HG03521 (cell line): Measurements from ENCODE around the gene XG.
"Not testable (repeated sequence)": the region's sequence is repeated elsewhere in the genome, so short reads cannot be mapped to it uniquely, and the experiment has no call there.

Source experiments
- ATAC-seq: cut with Tn5 transposase; IDR thresholded peaks from one replicate; pipeline ENCODE4 v1.9.1; 2021; ENCODE audit warnings: mild to moderate bottlenecking, moderate library complexity; ENCODE audit not compliant: unreplicated experiment

XG gene, protein sequence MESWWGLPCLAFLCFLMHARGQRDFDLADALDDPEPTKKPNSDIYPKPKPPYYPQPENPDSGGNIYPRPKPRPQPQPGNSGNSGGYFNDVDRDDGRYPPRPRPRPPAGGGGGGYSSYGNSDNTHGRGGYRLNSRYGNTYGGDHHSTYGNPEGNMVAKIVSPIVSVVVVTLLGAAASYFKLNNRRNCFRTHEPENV

DNA sequence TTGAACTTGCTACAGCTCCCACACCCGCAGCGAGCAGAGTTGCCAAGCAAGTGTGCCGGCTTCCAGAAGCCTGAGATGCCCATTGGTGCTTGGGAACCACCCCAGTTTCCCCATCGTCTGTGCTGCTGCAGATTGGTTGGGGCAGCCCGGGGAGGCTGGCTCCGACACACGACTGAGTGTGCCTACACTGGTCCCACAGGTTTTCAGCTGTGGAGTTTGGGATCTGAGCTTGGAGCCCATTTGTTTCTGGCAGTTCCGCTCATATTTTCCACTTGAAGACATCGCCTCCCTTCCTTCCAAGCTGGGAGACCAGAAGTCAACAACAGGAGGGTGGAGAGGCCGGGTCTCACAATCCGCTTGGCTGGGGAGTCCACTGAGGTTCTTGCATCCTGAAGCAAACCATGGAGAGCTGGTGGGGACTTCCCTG is at the start of gene XG:
XG (plus strand) TSS at position 167 of the 427 bp plus-strand sequence; CDS start at position 402, 235 bp downstream.
- ATAC-seq: not testable (repeated sequence)

DNA sequence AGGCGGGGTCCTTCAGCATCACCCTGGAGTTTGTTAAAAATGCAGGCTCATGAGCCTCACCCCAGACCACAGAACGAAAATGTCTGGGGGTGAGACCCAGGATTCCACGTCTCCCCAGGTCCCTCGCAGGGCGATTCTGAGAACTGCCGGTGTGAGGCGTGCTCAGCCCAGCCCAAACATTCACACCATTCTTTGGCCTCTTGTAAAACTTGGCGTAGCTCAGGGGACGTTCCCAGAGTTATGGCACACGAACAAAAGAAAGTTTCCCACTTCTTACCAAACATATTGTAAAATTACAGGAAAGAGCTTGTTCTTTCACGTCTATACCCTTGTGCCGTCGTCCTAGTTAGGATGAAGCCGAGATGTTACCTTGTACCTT is 47.9 kb upstream of the XG start:
- ATAC-seq: no peak

DNA sequence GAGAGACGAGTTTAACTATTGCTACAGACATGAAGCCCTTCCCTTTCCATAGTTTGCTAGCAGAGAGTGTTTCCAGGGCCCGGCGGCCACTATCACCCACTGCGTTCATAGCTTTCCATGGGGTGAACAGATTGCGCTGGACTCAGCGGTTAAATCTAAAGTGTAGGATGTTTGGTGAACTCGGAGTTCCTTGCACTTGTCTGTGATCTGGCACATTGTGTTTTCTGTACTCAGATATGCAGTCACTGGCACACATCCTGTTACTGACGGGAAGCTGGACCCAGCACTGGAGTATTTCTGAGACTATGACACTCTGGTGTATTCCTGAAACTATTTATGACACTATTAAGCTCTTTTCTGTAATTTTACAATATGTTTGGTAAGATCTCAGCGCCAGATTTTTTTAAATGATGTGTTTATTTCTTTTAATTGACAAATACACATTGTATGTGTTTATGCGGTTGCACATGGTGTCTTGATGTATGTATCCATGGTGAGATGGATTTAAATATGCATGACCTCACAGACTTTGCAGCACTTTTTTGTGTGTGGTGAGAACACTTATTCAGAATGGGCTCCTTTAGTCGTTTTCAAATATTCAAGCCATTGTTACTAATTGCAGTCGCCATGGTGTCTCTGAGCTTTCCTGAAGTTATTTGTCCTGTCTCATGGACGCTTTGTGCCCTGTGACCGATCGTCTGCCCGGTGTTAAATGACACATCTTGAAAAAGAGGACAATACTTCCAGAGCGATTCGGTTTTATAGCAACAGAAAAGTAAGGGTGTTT is 46.6 kb upstream of the XG start:
- ATAC-seq: no peak

DNA sequence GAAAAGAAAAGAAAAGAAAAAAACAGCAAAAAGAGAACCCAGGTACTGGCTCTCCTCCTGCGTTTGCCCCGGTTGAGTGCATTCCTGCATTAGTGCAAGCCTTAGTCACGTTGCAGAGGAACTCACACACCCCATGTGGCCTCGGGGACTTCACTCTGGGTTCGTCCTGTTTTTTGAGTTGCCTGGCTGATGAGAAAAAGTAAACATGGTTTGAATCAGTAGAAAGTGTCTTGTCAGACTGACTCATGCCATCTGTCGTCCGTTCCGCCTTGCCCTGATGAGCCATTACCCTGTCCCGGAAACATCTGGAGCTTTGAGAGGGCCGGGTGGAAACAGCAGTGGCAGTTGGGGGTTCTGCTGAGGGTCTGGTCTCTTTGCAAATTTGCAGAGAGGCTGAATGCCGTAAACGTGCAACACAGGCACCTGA is 44.5 kb upstream of the XG start:
- peak; percentile 79 for ATAC-seq

DNA sequence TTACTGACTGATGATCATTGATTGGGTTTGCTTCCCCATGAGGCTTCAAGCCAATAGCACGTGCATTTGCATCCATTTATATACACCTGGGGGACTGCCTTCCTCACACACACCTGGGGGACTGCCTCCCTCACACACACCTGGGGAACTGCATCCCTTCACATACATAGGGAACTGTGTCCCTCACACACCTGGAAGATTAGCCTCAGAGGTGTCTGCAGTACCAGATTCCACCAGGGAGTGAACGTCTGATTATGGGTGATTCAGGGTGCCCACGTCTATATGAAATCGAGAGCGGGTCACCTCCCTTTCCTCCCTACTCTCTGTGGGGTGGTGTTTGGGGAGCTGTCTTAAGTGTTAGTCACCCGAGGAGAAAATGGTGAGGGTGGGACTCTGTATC is 43.8 kb upstream of the XG start:
- ATAC-seq: no peak

DNA sequence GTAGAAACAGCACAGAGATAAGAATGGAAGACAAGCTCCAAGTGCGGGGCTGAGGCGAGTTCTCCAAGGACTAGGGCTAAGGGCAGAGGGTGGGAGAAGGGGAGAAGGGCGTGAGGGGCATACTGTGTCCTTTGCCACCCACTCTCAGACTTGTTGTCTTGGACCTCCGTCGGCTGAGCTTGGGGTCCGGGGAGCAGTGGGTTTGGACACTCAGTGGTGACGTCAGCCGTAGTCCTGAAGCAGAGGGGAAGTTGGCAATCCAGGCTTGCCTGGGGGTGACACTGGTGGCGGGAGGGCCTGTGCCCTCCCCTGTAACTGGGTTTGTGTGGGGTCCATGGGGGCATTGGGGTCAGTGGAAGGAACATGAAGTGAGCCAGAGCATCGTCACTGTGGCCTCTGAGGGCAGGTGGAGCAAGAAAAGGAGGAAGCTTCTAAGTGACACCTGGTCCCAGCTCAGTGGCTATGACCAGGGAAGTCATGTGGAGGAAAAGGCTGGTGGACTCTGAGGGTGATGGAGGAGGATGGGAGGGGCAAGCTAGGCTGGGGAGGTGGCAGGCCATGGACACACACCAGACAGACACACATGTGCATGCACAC is 43.1 kb upstream of the XG start:
- ATAC-seq: no peak

DNA sequence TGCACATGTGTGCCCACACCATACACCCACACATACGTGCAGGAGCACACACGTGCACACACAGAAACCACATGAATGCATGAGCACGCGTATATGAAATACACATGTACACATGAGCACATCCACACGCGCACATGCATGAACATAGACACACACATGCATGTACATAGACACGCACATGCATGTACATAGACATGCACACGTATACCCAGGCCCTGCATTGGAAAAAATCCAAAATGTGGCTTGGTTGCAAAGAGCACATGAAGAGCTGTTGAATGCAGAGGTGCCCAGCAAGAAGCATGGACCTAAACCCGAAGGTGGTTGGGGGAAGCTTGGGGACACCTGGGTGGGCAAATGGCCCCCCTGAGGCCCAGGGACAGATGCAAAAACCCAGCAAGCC is 42.3 kb upstream of the XG start:
- no peak for ATAC-seq

DNA sequence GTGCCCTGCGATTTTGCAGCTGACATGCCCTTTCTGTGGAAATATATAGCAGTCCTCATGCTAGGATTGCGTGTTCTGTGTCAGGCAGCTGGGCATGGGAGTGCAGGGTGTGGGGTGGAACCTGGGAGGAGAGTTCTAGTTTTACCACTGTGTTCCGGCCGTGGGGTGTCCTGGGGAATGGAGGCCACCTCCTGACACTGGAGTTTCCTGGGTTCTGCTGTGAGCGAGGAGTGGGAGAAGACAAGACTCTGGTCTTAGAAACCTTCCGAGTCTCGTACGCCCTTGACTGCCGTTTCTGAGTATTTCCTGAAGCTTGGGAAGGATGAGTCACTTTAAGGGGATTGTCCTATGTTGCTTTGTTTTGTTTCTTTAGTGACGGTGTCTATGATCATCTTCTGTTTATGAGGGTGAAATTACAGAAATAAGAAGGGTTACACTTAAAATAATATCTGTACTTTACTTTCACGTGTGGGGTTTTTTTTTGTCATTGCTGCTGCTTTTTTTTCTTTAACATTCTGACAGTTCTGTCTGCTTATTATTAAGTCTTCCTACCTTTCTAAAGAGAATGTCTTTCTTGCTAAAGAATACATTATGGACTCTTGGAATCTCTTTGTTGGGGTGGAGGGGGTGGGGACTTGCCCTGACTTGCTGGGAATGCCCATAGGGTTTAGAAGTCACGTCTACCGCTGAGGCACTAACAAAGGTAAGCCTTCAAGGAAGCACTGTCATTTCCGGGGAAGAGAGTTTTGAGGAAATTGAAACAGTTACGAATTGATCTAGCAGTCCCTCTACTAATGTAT is 41.6 kb upstream of the XG start:
- no peak for ATAC-seq

DNA sequence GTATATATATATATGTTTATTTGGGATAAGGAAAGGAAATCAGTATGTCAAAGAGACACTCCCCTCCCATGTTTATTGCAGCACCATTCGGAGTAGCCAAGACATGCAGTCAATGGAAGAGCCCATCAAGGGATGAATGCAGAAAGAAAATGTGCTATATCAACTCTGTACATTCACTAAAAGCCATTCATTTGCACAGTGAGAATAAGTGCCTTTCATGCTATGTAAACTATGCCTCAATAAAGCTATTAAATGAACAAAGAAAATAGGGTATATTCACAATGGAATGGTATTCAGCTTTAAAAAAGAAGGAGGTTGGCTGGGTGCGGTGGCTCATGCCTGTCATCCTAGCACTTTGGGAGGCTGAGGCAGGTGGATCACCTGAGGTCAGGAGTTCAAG is 40.4 kb upstream of the XG start:
- ATAC-seq: no peak

DNA sequence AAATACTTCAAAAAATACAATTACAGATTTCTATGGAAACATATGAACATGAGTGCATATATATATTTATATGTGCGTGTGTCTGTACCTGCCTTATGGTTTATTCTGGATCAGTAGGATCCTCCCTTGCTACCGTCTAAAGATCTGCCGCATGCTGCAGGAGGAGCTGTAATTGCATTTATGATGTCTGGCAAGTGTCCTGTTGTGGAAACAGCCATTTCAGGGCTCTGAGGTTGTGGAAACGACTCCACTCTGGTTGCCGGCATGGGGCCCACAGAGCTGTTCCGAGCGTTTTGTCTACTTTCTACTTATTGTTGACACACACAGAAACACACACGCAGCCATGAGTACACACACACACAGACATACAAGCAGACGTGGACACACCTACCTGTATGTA is 39.4 kb upstream of the XG start:
- ATAC-seq: no peak

DNA sequence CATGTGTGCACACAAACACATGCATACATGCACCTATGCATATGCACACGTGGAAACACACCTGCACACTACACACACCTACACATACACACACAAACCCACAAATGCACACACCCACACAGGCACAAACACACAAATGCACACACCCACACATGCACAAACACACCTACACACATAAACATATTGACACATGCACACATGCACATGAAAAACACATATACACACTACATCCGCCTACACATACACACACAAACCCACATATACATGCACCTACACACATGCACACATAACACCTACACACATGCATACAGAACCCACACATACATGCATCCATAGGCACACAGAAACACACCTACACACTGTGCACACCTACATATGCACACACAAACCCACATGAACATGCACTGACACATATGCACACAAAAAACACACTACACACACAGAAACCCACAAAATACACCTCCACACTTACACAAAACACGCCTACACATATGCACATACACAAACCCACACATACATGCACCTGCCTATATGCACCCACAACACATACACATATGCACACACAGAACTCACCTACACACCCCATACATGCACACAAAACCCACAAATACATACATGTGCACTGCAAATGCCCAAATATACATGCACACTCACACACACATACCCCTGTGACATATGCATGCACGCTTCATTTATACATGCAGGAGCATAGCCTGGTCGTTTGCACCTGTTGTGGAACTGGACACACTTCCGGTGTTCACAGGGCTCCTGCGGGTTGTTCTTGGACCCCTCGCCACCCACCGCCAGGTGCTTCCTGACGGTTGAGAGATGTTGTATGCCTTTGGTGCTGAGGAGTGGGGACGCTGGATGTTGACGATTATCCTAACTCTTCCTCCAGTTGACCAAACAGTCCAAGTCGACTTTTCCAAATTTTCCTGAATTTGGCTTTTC is 38.7 kb upstream of the XG start:
- ATAC-seq: no peak

DNA sequence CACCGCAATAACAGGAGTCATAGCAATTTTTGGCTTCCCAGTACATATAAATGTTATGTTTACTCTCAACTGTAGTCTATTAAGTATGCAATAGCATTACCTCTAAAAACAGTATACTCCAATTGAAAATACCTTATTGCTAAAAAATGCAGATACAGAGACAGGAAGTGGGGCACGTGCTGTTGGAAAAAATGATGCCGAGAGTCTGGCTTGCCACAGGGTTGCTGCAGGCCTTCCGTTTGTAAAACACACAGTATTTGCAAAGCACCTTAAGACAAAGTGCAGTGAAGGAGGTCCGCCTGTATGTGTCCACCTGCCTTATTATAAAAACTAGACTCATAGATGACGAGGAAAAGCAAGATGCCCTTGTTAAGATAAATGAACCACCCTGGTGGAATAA is 37.3 kb upstream of the XG start:
- no peak for ATAC-seq

DNA sequence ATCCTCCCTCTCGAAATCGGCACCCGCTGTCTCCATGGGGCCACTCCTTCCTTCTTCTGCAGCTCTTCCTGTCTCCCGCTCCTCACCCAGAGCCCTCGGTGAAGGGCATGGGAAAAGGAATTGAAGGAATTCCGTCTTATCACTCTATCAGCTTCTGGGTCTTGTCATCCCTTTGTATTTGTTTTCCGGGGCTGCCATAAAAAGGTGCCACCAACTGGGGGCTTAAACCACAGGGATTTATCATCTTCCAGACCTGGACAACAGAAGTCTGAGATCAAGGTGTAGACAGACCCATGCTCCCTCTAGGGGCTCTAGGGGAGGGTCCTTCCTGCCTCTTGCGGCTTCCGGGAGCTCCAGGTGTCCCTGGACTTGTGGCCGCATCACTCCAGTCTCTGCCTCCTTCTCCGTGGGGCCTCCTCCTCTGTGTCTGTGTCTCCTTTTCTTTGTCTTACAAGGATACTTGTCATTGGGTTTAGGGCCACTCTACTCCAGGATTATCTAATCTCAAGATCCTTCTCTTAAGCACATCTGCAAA is 36.7 kb upstream of the XG start:
- no peak for ATAC-seq

DNA sequence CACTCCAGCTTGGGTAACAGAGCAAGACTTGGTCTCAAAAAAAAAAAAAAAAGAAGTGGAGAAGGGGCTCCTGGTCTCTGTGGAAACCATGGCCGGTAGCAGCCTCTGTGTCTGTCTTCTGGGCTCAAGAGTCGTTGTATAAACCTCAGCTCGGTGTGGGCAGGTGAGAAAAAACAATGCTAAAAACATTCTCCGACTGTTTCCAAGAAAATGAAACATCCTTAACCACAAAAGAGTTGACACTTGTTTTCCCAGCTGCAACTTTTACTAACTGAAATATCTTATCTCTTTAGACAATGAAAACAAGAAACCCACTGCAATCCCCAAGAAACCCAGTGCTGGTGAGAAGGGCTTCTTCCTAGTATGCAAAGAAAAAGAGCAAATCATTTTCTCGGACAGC is 34.5 kb upstream of the XG start:
- no peak for ATAC-seq

DNA sequence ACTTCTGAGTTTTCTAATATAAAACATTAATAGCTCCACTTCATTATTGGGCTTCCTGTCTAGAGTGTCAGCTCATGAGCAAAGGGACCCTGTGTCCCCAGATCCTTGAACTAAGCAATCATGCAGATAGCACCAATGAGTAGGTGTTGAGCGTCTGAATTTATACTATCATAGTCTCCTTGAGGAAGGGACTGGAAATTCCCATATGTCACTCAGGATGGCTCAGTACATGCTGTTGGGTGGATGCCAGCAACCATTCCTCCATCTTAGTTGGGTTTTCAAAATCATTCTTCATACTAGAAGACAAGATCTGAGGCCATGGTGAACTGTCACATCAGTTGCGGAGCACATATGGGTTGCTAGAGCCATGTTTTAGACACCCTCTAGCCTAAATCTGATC is 33.0 kb upstream of the XG start:
- ATAC-seq: no peak

DNA sequence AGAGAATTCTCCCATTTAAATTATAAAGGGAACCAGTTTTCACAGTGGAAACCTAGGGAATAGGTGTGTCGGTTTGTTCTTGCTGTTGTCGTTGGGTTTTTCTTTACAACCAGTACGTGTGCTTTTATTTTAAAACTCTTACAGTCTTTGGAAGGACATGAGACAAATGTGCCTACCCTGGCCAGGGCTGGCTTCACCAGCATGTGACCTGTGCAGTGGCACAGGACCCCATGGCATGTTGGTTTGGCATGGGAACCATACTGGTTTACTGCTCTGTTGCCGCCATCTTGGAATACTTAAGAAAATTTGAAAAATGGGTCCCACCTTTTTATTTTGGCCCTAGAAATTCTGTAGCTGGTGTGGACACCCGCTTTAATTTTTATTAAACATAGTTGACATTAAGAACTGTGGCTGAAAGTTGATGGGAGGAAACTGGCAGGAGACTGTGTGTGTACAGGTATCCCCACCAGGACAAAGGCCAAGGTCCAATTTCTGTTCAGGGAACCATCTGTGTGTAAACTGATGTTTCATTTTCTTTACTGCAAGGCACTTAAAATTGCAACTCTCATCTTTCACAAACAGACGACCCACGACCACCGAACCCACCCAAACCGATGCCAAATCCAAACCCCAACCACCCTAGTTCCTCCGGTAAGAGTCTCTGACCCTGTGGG is 31.9 kb upstream of the XG start:
- no peak for ATAC-seq

DNA sequence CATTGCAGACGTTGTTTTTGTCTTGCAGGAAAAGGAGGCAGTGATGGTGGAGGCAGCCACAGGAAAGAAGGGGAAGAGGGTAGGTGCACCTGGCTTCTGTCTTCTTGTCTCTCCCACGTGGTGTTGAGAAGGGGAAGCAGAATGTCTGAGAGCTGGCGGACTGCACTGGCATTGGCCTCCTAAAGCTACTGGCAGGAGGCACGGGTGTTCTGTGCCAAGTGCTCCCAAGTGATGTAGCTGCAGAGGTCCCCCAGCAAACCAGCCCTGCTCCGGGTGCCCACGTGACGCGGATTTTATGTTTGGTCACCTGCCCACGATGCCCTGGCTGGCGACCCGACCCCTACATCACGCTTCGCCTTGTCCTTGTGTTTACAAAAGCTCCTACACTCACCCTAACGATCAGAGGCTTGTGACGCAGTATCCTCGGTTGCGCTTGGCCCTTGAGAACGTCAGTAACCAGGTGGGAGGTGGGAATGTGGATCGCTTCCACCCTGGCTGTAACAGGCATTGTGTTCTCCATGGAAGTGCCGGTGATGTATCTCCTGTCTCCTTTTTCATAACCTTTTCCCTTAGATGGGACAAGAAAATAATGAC is 28.5 kb upstream of the XG start:
- no peak for ATAC-seq

DNA sequence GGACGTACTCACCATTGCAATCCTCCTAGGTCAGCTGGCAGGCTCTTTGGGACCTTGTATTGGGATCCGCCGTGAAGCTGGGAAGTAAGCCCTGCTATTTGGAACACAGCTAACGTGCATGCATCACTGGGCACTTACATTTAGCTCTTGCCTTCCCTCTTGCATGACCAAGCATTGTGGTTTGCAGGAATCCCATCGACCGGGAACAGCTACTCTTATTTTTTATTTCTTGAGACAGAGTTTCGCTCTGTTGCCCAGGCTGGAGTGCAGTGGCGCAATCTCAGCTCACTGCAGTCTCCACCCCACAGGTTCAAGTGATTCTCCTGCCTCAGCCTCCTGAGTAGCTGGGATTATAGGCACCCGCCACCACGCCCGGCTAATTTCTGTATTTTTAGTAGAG is 24.6 kb upstream of the XG start:
- ATAC-seq: not testable (repeated sequence)

DNA sequence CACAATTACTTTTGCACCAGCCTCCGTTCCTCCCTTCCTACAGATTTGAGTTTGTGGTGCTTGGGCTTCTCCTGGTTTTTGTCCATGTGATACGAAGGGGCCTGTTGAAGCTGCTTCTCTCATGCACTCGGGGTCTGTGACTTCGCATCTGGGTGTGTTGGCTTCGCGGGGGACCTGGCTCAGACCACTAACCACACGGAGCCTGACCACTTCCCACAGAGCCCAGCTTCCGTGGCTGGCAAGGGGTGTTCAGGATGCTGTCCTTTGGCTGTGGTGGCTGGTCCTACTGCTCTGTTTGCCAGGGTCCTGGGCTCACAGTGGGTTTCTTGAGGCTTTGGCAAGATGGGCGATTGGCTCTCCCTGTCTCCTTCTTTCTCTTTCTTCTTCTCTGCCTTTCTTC is 19.8 kb upstream of the XG start:
- ATAC-seq: no peak
